ENCODE data around the gene DRGX.

DRGX gene

DNA sequence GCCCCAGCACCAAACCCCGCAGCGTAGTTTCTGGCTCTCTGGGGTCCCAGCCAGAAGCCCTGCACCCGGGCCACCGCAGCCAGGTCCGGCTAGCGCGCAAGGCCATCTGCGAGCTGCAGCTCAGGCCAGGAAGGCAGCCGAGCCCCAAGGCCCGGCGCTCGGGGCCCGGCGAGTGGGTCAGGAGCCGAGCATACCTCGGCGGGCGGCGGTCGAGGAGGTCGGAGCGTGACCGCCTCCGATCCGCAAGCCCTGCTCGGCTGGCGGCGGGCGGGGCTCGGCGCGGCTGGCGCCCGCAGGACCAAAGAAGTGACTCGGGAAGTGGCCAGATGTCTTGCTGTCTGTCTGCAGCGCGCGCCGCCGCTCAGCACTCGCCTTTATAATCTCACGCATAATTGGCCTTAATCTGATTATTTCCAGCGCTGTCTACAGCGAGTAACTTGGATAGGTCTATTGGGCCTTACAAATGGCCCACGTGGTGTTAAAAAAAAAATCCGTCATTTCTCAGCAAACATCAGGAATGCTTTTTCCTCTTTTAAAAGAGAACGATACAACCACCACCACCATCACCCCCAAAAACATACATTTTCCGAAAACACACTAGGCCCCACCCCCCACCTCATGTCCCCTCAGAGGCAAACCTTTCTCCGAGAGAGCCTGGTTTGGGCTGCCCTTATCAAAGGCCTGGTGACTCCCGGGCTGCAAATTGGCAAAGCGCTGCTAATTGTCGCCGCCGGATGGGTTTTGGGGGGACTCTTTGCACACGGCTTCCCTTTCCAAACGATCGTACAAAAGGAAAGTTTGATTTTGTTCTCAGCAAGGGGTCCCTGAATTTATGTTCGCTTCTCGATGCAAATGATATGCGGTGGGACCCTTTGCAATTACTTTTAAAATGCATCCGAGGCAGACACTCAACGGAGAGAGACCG lies at the start of gene DRGX:
Gene DRGX (minus strand): TSS at position 349 of the 925 bp plus-strand sequence. CDS start 649 bp downstream, outside the sequence.
- no peak for DNase-seq (ENCODE audit: low read depth in 1 of 2, low spot score in 1 of 2)

DNA sequence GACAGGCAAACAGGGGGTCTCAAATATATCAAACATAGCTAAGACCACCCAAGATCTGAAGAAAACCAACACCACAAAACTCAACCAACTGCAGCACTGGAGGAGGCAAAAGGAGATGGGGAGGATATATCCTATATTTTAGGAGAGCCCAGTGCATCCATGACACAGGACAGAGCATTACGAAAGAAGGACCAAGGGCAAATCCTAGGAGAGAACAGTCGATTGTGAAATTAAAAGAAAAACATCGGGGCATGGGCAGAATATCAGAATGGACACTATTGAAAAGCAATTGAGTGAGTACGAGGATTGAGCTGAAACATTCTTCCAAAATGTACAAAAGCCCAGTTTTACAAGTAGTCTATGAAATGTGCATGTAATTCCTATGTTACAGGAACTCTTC lies 48.5 kb upstream of the DRGX start:
- no peak for DNase-seq (ENCODE audit: low read depth in 1 of 2, low spot score in 1 of 2)

DNA sequence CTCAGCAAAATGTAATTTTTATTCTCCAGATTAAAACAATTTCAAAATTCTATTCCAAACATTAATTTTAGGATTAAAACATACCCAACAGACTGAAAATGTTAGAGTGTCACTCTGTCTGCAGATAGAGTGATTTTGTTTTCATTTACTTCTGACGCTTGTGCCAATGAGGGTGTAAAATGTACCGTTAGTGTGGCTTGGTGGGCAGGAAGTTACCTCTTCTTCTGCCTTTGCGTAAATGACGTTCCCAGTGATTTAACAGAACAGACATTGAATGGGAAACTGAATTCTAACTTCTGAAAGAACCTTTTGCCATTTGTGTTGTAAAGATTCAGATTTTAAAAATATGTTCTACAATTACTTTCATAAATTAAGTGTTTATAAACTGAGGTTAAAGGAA lies 47.0 kb upstream of the DRGX start:
- DNase-seq (ENCODE audit: low read depth in 1 of 2, low spot score in 1 of 2) = no peak

DNA sequence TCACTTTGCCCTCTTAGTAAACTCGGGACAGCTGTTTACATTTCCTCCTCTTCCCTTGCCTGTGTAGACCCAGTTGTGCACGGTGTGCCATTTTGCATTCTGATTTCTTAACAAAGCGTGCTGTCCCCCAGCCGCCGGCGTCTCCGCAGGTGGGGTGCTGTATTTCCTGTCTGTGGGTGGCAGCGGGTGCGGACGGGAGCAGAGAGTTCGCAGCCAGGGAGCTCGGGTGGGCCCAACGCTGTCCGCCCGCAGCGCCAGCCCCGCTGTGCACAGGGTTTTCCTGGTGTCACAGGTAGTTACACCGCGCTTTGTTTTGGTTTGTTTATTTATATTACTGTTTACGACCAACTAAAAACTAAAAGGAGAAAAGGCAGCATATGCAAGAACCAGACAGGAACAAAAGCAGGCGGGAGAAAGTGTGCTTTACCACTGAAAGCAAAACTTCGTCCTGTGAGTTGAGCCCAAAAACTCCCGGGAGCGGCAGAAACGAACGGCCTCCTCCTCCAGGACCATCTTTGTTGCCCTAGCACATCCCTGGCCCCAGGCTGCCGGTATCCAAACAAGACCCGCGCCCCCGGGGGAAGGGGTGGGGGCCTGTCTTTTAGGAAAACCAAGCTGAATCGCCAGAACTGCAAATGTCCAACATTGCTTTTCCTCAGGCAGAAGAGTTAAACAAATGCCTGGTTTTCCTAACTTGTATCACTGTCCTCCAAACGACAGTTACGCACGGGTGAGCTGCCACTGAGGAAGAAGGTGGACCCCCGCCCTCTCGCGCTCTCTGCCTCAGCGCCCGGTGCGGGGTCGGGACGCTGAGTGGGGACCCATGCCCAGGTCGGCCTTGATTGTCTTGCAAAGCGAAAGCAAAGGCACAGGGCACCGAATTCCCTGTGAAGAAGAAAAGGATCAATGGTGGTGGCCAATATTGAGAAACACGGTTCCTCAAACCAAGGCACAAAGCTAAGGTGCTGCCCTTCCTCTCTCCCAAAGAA lies 45.9 kb upstream of the DRGX start:
- DNase-seq (ENCODE audit: low read depth in 1 of 2, low spot score in 1 of 2) = no peak

DNA sequence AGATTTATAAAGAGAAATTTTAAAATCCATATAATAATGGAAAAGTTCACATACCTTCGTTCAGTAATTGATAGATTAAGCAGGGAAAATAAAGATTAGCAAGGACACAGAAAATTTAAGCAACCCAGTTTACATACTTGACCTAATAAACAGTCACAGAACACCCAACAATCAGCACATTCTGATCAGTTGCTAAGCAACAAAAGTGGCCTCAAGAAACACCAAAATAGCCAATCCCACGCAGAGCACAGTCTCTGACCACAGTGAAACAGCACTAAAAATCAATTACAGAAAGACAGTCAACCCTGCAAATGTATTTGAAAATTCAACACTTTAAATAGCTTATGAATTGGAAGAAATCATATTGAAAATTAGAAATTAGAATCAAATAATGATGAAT lies 39.3 kb upstream of the DRGX start:
- DNase-seq (ENCODE audit: low read depth in 1 of 2, low spot score in 1 of 2) = no peak

DNA sequence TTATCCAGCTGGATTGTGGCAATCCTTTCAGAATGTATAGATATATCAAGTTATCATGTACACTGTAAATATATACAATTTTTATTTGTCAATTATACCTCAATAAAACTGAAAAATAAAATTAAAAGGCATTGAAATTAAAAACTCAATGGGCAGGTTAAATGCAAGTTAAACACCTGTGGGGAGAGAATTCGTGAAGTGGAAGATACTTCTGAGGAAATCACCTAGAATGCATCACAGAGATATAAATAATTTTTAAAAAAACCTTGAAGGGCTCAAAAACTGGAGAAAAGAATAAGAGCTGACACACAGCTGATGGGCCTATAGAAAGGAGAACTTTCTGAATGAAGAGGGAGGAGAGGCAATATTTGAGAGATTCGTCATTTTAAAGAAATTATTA lies 37.2 kb upstream of the DRGX start:
- no peak for DNase-seq (ENCODE audit: low read depth in 1 of 2, low spot score in 1 of 2)

DNA sequence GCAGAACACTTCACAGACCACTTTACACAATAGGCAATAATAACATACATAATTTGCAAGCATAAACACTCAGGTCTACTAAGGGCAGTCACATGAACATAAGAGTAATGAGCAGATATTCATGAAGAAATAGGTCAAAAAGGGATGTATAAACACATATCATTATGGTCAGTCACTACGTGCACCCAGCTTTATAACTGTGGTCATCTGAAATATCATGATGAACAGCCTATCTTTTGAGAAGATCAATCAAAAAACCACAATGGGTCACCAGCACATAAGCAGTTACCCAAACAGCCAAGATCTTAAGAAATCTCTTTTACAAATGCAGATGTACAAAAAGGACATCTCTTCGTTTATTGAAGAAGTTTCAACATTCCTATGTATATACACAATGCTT lies 35.5 kb upstream of the DRGX start:
- DNase-seq (ENCODE audit: low read depth in 1 of 2, low spot score in 1 of 2) = no peak

DNA sequence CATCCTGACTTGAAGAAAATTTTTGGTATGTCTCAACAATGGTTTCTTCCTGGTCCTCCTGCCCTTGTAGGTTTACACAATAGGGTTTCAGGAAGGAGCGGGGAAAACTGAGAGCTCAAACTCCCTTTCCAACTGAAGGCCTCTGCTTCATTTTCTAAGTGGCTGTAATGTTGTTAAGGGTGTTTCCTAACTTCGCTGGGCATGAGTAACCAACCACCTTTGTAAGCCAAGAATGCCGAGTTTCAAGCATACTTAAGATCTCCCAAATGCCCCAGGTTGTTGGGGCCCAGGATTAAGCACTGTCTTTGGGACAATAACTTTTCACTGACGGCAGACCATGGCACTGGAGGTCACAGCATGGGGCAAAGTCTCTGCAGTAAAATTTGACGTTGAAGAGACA lies 33.6 kb upstream of the DRGX start:
- no peak for DNase-seq (ENCODE audit: low read depth in 1 of 2, low spot score in 1 of 2)

DNA sequence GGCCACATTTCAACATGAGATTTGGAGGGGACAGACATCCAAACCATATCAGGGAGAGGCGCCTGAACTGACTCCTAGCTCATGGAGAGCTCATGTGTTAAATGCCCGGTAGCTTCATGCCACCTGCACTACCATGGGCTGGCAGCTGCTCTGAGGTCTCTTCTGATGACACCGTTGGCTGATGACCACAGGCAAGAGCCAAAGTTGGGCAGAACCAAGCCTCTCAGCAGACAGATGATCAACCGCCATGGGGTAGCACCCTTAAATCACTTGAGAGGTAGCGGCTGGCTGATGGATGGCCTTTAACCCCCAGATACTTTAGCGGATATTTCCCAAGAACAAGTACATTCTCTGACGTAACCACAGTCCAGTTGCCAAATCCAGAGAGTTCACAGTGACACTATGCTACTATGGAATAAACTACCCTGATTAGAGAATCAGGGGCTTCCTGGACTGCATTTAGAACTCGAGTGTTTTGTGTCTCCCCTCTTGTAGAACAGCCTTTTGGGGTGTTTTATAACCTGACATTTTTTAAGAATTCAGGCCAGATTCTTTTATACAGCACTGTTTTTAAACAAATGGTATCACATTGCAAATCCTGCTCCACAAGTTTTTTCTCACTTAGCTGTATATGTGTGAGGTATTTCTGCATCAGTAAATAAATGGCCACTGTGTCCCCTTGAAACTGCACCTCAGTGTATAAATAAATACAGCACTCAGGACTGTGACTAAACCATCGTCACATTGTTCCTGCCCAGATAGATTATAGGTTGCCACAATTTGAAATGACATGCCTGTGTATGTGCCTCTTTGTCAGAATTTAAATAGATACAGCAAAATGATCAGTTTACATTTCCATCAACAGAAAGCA lies 30.8 kb upstream of the DRGX start:
- DNase-seq (ENCODE audit: low read depth in 1 of 2, low spot score in 1 of 2) = no peak

DNA sequence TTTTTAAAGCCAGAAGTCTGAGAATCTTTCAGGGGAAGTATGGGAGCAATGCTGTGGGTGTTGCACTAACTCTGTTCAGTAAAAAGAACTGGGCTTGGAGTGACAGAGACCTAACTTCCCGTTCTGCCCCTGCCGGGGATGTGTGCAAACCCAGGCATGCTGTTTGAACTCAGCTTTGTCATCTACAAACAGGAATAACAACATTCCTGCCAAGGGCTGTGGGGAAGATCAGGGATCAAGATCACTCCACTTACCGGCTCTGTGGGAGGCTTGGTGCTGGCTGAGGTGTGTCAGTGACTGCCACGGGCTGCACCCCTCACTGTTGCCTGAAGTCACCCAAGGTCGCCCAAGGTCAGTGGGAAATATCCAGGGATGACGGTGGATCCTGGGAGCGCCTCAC lies 23.1 kb upstream of the DRGX start:
- no peak for DNase-seq (ENCODE audit: low read depth in 1 of 2, low spot score in 1 of 2)

DNA sequence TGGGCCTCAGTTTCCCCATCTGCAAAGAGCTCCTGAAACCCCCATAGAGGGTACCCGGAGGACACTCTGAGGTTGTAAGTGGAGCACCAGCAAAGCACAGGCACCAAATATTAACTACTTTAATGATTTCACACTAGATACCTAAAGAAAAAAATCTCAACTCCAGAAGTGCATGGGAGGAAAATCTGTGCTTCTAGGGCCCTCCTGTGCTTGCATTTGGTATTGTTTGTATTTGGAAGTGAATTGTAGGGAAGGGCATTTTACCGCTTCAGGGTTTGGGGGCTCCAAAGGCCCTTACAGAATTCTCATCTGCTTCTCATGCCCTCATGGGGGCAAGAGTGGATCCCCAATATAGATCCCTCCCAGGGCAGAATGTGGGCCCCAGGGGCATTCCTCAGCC lies 22.4 kb upstream of the DRGX start:
- no peak for DNase-seq (ENCODE audit: low read depth in 1 of 2, low spot score in 1 of 2)

DNA sequence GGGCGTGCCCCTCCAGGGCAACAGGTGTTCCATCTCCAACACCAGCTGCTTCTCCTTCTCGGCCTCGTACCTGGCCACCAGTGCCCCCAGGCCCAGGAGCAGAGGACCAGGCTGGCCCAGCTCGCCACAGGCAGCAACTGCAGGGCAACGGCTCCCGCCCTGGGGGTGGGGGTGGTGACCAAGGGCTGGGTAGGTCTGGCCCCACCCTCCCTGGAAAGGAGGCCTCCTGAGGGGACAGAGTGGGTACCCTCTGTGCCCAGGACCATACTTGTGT lies 22.1 kb upstream of the DRGX start:
- DNase-seq (ENCODE audit: low read depth in 1 of 2, low spot score in 1 of 2) = no peak

DNA sequence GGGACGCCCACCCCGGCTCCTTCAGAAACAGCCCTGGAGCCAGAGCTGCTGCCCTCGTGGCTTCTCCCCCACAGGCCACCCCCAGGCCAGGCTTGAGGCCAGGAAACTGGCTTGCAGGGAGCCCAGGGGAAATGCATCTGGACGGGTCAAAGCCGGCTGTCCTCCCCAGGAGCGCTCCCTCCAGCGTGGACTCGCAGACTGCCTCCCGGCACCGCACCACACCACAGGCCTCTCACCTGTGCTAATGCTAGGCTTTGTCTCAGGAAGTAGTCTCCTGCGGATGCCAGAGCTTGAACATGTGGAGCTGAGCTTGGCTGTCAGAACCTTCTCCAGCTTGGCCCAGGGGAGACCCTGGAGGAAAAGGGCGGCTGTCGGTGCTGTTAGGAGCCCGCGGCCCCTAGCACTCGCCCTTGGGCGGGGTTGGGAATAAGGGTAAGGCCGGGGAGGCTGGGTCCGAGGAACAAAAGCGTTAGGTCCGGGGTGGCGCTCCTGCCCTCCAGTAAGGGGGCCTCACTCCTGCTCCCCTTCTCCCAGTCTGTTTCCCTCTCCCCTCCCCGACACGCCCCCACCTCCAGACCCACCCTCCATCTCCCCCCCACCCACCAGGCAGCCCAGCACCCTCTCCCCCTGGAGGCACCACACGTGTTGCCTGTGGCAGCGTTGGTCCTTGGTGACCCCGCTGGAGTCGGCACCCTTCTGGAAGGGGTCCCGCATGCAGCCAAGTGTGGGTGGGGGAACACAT lies 21.6 kb upstream of the DRGX start:
- no peak for DNase-seq (ENCODE audit: low read depth in 1 of 2, low spot score in 1 of 2)

DNA sequence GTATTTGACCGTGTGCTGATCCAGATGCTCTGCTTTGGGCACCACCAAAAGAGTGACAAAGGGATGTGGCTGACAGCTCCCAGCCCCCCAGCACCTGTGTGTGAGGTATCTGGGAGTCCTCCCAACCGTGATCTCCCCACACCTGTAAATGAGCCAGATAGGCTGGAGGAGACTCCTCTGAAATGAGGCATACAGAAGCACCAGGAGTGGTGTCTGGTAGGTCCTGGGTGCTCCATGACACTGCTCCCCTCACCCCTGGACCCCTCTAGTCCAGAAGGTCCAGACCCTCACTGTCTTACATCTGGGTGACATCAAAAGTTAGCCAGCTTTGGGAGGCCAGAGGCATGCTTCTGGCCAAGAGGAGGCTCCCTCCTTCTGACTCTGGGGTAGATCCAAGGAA lies 20.0 kb upstream of the DRGX start:
- no peak for DNase-seq (ENCODE audit: low read depth in 1 of 2, low spot score in 1 of 2)

DNA sequence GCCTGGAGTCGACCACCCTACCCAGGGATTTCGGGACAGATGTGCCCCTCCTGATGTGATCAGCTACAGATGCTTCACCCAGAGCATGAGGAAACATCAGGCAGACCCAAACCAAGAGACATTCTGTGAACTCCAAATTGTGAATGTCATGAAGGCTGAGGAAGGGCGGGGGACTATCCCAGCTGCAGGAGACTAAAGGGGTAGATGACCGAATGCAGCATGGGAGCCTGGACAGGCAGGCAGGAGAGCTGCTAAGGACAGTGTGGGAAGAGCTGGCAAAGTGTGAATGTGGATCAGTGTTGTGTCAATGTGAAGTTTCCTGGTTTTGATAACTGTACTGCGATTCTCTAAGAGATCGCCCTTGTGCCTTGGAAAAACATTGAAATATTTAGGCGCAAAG lies 19.2 kb upstream of the DRGX start:
- no peak for DNase-seq (ENCODE audit: low read depth in 1 of 2, low spot score in 1 of 2)

DNA sequence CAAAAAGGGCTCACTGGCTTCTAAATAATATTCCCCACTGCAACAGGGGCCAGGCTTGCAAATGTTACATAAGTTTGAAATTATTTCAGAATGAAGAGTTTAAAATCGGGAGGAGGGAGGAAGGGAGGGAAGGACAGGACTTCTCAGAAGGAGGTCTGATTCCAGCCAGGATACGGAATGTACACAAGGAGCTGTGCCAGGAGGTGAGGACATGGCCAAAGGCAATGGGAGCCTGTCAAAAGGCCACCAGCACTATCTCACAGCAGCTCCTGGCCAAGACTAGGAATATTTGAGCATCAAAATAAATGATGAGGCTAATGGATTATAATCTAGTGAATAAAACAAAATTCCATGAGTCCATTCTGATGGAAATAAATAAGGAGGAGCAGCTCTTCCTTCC lies 18.6 kb upstream of the DRGX start:
- DNase-seq (ENCODE audit: low read depth in 1 of 2, low spot score in 1 of 2) = no peak

DNA sequence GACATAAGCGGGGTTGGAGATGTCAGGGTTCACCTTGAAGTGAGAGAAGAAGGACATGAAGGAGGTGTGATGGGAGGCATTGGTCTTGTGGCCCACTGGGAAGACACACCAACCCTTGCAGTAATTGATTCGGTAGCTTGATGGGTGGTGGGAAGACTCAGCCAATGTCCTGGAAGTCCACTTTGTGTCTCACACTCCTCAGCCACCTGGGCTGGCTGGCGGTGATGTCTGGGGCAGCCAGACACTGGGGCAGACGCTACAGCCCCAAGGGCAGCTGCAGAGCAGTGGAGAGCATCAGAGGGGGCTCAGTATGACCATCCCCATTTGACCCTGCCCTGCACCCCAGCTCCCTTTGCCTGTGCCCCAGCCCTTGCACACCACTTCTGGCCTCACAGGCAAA lies 16.7 kb upstream of the DRGX start:
- no peak for DNase-seq (ENCODE audit: low read depth in 1 of 2, low spot score in 1 of 2)

DNA sequence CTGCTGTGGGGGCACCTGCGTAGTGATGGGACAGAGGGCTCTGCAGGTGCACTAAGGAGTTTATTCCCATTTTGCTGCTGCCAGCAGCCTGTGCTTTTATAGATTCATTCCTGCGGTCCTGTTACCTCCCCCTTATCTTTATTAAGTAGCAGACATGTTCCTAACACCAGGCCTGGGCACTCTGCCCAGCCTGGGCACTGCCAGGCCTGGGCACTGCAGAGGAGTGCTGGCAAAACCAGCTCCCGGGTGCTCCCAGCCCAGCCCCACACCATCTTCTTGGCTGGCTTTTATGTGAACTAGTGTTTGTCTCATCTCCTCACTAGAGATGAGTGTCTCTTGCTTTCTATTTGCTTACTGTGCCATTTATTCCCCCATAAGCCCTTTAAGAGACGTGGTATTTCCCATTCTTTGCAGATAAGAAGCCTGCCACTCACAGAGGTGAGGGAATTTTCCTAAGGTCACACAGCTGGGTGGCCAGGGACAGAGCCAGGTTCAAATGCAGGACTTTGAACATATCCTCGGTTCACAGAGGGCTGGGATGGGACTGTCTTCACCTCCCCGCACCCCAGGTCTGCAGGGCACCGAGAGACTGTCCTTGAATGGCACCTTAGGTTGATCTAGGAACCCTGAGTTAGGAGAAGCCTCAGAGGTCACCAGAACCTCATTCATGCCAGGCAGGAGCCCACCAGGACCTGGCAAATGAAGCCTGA lies 14.6 kb upstream of the DRGX start:
- no peak for DNase-seq (ENCODE audit: low read depth in 1 of 2, low spot score in 1 of 2)

DNA sequence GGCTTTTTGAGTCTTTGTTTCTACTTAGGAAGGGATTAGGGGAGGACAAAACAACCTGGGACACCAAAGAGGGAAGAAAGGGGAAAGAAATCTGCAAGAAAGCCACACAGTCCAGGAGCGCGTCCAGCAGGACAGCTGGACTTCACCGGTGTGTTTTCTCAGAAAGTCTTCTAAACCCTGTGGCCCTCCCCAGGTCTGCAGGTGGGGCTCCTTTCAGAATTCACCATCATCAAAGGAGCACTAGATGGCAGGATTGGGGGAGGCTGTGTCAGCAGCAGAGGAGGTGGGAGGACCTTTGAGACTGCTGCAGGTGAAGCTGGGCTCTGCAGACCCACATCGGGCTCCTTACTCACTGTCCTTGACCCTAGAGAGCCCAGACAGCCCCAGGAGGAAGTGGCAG lies 13.9 kb upstream of the DRGX start:
- no peak for DNase-seq (ENCODE audit: low read depth in 1 of 2, low spot score in 1 of 2)

All from activated T-helper 1 cell treated with anti-CD3 and anti-CD28 coated beads, Interleukin-2, amount 50 U/mL, for 16 hours (primary cell).